Sciatic nerve (tissue), 2 donors: ENCODE results near the gene TRIM10. TPM values are rescaled to one million over a fixed set of nuclear protein-coding genes. Genes with fewer than 3 reads are reported as not detected.
"Not testable (repeated sequence)": the region's sequence is repeated elsewhere in the genome, so short reads cannot be mapped to it uniquely, and the experiment has no call there.

Experiments
- ATAC-seq: fragments of 200-7000 bp; cut with Tn5 transposase; one replicate; pipeline ENCODE4 v1.9.1; 2020; ENCODE audit warnings: mild to moderate bottlenecking, moderate library complexity
- DNase-seq: peaks from one replicate; pipeline ENCODE4 v3.0.0-alpha.2; 2020; ENCODE audit warnings: low spot score
- intact Hi-C: fragments of 100-400 bp; cut with DNase I; formaldehyde crosslinking; loops from one replicate; pipeline ENCODE4 v1.14.2; 2022
- total RNA-seq: library from RNA; stranded (reverse); fragmentation: NEBNext Ultra II Directional; extraction: Animal tissue kit (Norgen Biotek cat#: 25700); gene quantifications from one replicate; pipeline ENCODE4 v1.2.1, GENCODE V29; 2021
- donor health status: DM: no; HTN: no; CAD: no.
- donor health status: DM: no; HTN: no; CAD: no.

The TRIM10 gene
- total RNA-seq, 1 donor from 2014 or later, result 0.62 TPM

GRCh38 chr6:30180145-30180544 lies 19.1 kb upstream of the TRIM10 start:
- ATAC-seq (no peak), DNase-seq (no peak)
- intact Hi-C loops, result no loop called here

- DNase-seq (no peak), ATAC-seq (no peak)
- intact Hi-C loops, result no loop called here
Measured at GRCh38 chr6:30178837-30179236, 17.8 kb upstream of the TRIM10 start.

GRCh38 chr6:30175765-30176164 lies 14.8 kb upstream of the TRIM10 start:
- no peak for ATAC-seq
- DNase-seq, result no peak
- intact Hi-C loops, result no loop called here

DNA sequence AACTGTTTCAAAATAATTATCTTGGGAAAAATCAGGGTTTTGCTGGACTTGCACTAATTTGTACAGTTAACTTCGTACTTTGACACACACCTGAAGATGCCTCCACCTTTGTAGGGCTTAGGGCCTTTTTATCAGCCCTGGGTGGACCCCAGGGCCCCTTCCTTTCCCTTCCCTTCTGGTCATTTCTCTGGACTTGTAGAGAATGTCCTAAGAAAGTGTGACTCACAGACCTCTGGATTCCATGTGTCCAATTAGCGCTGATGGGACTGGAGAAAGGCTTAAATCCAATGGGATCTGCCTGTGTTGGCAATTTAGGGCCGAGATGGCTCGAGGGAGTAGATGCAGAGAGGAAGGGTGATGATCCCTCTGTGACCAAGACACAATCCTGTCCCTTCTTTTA lies 11.7 kb upstream of the TRIM10 start:
- intact Hi-C loops, result no loop called here
- DNase-seq (no peak), ATAC-seq (no peak)

DNA sequence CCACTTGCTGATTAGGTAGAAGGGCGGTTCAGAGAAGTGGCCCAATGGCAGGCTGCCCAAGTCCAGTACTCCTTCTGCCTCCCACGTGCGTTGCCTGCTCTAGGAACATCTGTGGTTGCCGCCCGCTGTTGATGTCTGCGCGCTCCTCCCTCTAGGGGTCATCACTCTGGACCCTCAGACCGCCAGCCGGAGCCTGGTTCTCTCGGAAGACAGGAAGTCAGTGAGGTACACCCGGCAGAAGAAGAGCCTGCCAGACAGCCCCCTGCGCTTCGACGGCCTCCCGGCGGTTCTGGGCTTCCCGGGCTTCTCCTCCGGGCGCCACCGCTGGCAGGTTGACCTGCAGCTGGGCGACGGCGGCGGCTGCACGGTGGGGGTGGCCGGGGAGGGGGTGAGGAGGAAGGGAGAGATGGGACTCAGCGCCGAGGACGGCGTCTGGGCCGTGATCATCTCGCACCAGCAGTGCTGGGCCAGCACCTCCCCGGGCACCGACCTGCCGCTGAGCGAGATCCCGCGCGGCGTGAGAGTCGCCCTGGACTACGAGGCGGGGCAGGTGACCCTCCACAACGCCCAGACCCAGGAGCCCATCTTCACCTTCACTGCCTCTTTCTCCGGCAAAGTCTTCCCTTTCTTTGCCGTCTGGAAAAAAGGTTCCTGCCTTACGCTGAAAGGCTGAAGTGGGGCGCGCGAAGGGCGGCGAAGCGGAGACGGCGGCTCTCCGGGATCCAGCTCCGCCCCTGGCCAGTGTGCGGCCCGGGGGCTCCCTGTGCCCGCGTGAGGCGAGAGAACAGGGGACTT lies 10.9 kb upstream of the TRIM10 start:
- intact Hi-C loops, result no loop called here
- ATAC-seq, result peak; percentile 26

GRCh38 chr6:30169658-30170614 lies 8.9 kb upstream of the TRIM10 start:
- peak; percentile 71 for ATAC-seq
- intact Hi-C loops, result no loop called here
- DNase-seq, result no peak

More for the DNA sequence above, 10.9 kb upstream of the TRIM10 start:
- DNase-seq, result no peak

- DNase-seq, result no peak
- no peak for ATAC-seq
- intact Hi-C loops, result no loop called here
Measured at GRCh38 chr6:30168741-30169140, 7.7 kb upstream of the TRIM10 start.

DNA sequence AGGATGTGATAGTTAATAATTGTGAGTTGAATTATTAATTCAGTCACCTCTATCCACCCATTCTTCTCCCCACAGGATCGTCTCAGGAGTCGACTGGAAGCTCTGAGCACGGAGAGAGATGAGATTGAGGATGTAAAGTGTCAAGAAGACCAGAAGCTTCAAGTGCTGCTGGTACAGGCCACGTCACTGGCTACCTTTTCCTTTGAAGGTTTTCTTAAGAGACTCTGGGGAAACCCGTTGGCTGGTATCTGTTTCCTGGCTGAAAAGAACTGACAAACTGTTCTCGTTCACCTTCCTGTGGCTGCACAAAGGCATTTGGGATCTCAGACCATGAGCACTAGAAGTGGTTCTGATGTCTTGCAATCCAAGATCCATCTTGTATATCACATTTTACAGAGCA lies 6.1 kb upstream of the TRIM10 start:
- DNase-seq (no peak), ATAC-seq (no peak)
- intact Hi-C loops, result no loop called here

- intact Hi-C loops, ATAC-seq, DNase-seq: not testable (repeated sequence)
Measured at GRCh38 chr6:30165238-30165637, 4.2 kb upstream of the TRIM10 start.

- DNase-seq (no peak), ATAC-seq (no peak)
- intact Hi-C loops, result no loop called here
Measured at GRCh38 chr6:30164714-30165113, 3.7 kb upstream of the TRIM10 start.

- intact Hi-C loops, result no loop called here
- ATAC-seq (no peak), DNase-seq (no peak)
Measured at GRCh38 chr6:30163918-30164654, 3.1 kb upstream of the TRIM10 start.

DNA sequence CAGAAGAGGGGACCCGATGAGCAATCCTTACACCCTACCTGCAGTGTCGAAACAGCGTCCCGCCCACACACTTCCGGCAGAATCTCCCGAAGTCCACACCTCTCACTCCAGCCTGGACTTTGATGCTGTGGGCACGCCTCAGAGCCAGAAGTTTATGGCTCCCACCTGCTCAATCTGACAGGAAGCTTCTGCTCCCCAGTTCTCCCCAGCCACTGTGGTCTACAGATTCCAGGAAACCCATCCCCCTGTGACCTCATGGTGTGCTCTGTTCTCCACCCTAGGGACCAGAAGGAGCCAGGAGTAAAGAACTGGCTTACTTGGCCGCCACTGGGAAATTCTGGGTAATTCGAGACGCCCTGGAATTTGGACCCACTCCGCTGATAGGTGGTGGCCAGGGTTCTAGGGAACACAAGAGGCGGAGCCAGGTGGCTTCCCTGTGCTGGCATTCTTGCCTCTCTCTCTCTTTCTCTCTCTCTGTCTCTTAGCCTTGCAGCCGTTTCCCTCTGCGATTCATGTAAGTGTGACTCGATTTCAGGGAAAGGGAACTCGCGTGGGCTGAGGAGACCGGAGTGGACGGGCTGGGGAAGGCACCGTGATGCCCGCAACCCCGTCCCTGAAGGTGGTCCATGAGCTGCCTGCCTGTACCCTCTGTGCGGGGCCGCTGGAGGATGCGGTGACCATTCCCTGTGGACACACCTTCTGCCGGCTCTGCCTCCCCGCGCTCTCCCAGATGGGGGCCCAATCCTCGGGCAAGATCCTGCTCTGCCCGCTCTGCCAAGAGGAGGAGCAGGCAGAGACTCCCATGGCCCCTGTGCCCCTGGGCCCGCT lies 2.3 kb upstream of the TRIM10 start, which contains the start of gene TRIM15:
Gene TRIM15 (plus strand): TSS at position 457 of the 828 bp plus-strand sequence. CDS start 139 bp downstream, at position 596.
- intact Hi-C loops, result no loop called here

GRCh38 chr6:30162265-30163089 lies 1.5 kb upstream of the TRIM10 start:
- DNase-seq (no peak), ATAC-seq (no peak)
- intact Hi-C loops, result no loop called here

More for the DNA sequence above, 2.3 kb upstream of the TRIM10 start, which contains the start of gene TRIM15:
- no peak for DNase-seq
- no peak for ATAC-seq

DNA sequence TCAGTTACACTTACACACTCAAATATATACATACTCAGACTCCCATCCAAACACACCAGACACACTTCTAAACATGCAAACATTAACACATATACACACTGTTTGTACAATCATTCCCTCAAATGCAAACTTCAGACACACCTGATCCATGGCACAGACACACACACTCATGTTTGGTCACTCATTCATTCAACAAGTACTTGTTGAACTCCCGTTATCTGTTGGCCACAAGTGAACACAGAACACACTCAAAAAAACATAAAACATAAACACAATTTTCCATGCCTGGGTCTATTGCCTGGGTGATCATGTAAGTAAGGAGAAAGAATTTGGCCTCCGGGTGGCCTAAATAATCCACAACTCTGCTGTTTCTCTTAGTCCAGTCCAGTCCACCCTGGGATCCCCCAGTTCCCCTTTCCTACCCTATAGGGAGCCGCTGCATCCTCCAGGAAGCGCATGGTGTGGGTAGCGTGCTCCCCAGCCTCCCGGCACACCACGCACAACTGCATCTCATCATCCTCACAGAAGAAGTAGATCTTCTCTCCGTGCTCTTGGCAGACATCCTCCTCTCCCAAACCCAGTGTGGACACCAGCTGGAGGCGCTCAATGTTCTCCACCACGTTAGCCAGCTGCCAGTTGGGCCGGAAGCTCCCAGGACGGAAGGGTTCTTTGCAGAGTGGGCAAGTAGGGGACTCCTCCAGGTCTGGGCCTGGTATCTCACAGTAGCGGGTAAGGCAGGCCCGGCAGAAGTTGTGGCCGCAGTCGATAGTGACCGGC lies 815 bp downstream of the TRIM10 start:
- ATAC-seq (no peak), DNase-seq (no peak)
- intact Hi-C loops, result no loop called here

DNA sequence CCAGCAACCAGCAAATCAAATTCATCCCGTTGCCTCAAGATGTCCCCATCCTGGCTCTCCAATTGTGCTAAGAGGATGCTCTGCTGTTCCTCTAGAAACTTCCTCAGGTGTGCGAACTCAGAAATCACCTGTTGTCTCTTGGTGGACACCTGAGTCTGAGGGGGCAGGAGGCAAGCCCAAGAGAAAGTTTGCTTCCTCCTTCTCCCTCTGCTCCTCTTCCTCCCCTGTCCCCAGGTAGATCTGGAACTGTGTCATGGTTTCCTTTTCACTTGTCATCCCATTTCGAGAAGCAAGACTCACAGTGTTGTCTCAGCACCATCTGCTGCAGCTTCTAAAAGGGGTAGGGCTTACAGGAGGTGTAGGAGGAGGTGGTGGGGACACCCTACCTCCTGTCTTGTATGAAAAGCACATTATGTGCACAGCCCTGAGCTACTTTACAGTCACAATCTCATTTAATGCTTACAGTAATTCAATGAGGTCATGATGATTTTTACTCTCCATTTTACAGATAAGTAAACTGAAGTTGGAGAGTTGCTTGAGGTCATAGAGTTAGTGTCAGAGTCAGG lies 2.5 kb downstream of the TRIM10 start:
- ATAC-seq, result no peak
- intact Hi-C loops, result no loop called here
- no peak for DNase-seq

GRCh38 chr6:30157999-30158398 lies 3.0 kb downstream of the TRIM10 start:
- intact Hi-C loops, result no loop called here
- DNase-seq (no peak), ATAC-seq (no peak)
